HL-60 (cell line): ENCODE results near the gene PRKCE.

Experiments
- DNase-seq, 2 experiments: peaks; one replicate each; pipeline ENCODE4 v3.0.0-alpha.2; 2010 to 2020; ENCODE audit warnings: low read depth in 1 of 2, low spot score in 1 of 2
- H3K27ac ChIP-seq: fragments of 250-450 bp; sonication (Bioruptor Pico); replicated peaks from 2 replicates; pipeline ENCODE4 v1.5.1; 2020; ENCODE audit warnings: mild to moderate bottlenecking, moderate library complexity
- H3K27me3 ChIP-seq: fragments of 250-450 bp; sonication (Bioruptor Pico); 2 replicates; pipeline ENCODE4 v1.5.1; 2021; ENCODE audit warnings: mild to moderate bottlenecking, moderate library complexity; ENCODE audit not compliant: insufficient read depth, poor library complexity, severe bottlenecking
- H3K4me3 ChIP-seq: replicated peaks from 2 replicates; pipeline ENCODE4 v1.5.1; 2011; ENCODE audit warnings: mild to moderate bottlenecking, control low read depth, low read length; ENCODE audit not compliant: insufficient read depth
- GABPA ChIP-seq: IDR thresholded peaks from 2 replicates; pipeline ENCODE4 v1.6.1; 2012; ENCODE audit warnings: low read depth
- POLR2AphosphoS5 ChIP-seq: IDR thresholded peaks from 2 replicates; pipeline ENCODE4 v1.6.1; 2012; ENCODE audit warnings: low read depth
- REST ChIP-seq: IDR thresholded peaks from 2 replicates; pipeline ENCODE4 v1.6.1; 2012; ENCODE audit warnings: low read depth; ENCODE audit not compliant: insufficient replicate concordance
- SPI1 ChIP-seq: IDR thresholded peaks from 2 replicates; pipeline ENCODE4 v1.6.1; 2012; ENCODE audit warnings: low read depth, mild to moderate bottlenecking, borderline replicate concordance
- TF ChIP-seq, protein P1 (sequence below): IDR thresholded peaks from one replicate; pipeline ENCODE4 v1.5.1; 2011; ENCODE audit warnings: low read length, control low read depth, inconsistent platforms; ENCODE audit not compliant: insufficient read depth

Gene PRKCE

GRCh38 chr2:46020416-46020815 is 368.9 kb downstream of the PRKCE start:
- DNase-seq: no peak
- no peak overlapping the region for H3K27ac ChIP-seq
- H3K27me3 ChIP-seq: no peaks in the 10 kb centered on the region
- TF ChIP-seq GABPA (no peak), POLR2AphosphoS5 (no peak), SPI1 (no peak), REST (no peak)
- TF ChIP-seq, protein P1, sequence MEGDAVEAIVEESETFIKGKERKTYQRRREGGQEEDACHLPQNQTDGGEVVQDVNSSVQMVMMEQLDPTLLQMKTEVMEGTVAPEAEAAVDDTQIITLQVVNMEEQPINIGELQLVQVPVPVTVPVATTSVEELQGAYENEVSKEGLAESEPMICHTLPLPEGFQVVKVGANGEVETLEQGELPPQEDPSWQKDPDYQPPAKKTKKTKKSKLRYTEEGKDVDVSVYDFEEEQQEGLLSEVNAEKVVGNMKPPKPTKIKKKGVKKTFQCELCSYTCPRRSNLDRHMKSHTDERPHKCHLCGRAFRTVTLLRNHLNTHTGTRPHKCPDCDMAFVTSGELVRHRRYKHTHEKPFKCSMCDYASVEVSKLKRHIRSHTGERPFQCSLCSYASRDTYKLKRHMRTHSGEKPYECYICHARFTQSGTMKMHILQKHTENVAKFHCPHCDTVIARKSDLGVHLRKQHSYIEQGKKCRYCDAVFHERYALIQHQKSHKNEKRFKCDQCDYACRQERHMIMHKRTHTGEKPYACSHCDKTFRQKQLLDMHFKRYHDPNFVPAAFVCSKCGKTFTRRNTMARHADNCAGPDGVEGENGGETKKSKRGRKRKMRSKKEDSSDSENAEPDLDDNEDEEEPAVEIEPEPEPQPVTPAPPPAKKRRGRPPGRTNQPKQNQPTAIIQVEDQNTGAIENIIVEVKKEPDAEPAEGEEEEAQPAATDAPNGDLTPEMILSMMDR: no peak
- no peak overlapping the region for H3K4me3 ChIP-seq

DNA sequence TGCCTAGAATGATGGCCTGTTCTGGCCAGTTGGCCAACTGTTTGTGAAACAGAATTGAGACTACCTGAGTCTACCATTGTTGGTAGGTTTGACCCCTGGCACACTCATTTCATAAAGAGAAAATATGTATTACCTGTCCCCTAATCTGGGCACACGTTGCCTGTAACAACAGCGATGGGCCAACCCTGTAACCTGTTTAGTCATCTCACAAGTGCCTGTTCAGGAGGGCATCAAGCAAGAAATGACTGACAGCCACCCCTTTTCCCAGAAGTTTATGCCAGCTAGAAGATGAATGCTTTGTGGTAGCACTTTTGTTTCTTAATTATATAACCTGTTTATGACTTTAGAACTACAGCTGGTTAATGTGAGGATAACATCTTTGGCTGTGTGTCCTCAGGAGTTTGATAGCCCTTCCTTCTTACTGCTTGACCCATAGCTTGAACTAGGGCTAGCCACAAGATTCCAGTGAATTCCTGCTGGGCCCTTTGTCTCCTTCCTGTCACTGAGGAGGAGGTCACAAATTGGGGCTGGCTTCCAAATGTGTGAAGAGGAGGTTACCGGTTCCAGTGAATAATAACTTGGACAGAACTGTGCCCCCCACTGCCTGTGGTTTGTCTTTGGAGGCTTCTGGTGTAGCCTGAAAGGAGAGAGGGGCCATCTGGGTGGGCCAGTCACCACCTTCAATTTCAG is 371.8 kb downstream of the PRKCE start:
- DNase-seq: no peak
- H3K27ac ChIP-seq: no peak overlapping the region
- H3K4me3 ChIP-seq: no peak overlapping the region
- TF ChIP-seq GABPA: no peak
- TF ChIP-seq POLR2AphosphoS5: no peak
- H3K27me3 ChIP-seq: no peaks in the 10 kb centered on the region

DNA sequence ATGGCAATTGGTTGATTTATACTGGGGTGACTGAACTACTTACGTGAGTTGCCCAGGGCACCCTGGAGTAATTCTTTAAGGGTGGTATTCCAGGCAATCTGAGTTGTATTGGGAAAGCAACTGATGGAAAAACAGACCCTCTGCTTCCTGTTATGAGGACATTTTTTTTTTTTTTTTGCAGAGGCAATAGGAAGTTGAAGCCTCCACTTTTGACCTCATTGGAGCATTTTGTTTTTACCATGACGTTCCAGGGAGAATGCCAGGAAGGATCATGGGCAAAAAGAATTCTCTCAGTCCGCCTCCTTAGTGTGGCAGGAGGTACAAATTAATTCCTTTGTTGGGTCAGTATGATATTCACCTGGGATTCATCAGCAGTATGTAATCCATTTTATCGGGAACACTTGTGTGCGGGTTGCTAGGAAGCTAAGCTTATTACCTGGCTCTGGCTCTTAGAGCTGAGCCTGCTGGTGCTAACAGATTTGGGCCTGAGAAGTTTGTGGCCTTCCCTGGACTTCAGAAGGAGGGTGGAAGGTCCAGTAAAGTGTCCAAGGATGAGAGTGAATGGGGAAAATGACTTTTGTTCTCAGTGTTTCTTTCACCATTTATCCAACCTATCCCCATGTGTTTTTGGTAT is 372.8 kb downstream of the PRKCE start:
- Histone ChIP-seq H3K27me3 (no peaks in the 10 kb centered on the region), H3K27ac (no peak overlapping the region), H3K4me3 (no peak overlapping the region)
- TF ChIP-seq SPI1 (no peak), REST (no peak), GABPA (no peak), POLR2AphosphoS5 (no peak)
- TF ChIP-seq, protein P1: no peak
- DNase-seq: no peak

DNA sequence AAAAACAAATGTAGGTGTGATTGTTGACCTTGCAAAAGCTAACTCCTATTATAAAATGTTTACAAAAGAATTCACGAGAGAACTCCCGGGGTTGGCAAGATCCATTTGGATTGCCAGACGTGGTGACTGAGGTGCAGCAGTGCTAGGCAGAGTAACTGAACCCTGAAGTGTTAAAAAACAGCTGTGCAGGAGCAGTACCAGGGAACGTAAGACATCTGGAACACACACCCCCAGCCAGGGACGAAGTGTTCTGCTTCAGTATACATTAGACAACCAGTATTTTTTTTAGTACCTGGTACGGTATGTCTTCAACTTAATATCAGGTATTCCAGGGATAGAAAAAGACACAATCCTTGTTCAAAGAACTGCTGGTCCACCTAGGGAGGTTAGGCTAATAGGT is 373.6 kb downstream of the PRKCE start:
- Histone ChIP-seq H3K27ac (no peak overlapping the region), H3K27me3 (no peaks in the 10 kb centered on the region), H3K4me3 (no peak overlapping the region)
- TF ChIP-seq GABPA (no peak), POLR2AphosphoS5 (no peak)
- no peak for DNase-seq

DNA sequence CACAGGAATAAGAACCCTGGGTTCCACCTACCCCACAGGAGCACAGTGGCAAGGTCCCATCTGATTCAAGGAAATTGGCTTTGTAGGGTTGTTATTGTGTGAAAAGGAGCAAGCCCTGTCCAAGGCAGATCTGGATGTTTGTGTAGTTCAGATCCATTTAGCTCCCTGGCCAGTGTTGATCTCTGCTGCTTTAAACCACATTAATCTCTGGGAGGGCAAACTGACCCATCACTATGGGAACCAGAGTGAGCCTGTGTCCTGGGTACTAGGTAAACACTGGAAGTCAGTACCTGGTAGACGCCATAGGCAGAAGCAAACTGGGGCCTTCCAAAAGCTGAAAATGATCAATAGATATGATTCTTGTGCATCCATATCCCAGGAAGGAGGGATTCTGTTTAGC is 374.2 kb downstream of the PRKCE start:
- H3K4me3 ChIP-seq: no peak overlapping the region
- DNase-seq: no peak
- no peak for TF ChIP-seq POLR2AphosphoS5
- no peaks in the 10 kb centered on the region for H3K27me3 ChIP-seq
- H3K27ac ChIP-seq: no peak overlapping the region
